GM12878 (cell line): ENCODE measurements around the gene NEK10. TPM values are rescaled to one million over a fixed set of nuclear protein-coding genes. Genes with fewer than 3 reads are reported as not detected.

Experiments used
- CHD4 ChIP-seq: fragments of 200-600 bp; sonication (generic); IDR thresholded peaks from 2 replicates; pipeline ENCODE4 v1.6.1; 2016; ENCODE audit warnings: mild to moderate bottlenecking
- FOS ChIP-seq: IDR thresholded peaks from 3 replicates; pipeline ENCODE4 v1.6.1; 2011; ENCODE audit warnings: borderline replicate concordance; ENCODE audit not compliant: insufficient read length; ENCODE audit errors: extremely low read depth
- HCFC1 ChIP-seq: fragments of 150-350 bp; IDR thresholded peaks from 2 replicates; pipeline ENCODE4 v1.6.1; 2014; ENCODE audit warnings: low read length
- KAT2A ChIP-seq: conservative IDR thresholded peaks from 2 replicates; pipeline ENCODE4 v1.6.1; 2011; ENCODE audit warnings: low read depth, low read length; ENCODE audit not compliant: control insufficient read depth
- LARP7 ChIP-seq: fragments of 450-650 bp; IDR thresholded peaks from 2 replicates; pipeline ENCODE4 v1.6.1; 2017; ENCODE audit warnings: mild to moderate bottlenecking
- NBN ChIP-seq: fragments of 450-650 bp; IDR thresholded peaks from 2 replicates; pipeline ENCODE4 v1.6.1; 2016
- NRF1 ChIP-seq: conservative IDR thresholded peaks from 2 replicates; pipeline ENCODE4 v1.6.1; 2011; ENCODE audit warnings: mild to moderate bottlenecking, low read depth, low read length, improper control_type of control experiment
- TBL1XR1 ChIP-seq: IDR thresholded peaks from 2 replicates; pipeline ENCODE4 v1.6.1; 2012; ENCODE audit warnings: low read depth, low read length, improper control_type of control experiment
- polyA plus RNA-seq, 11 experiments: library from polyadenylated mRNA; depleted of rRNA in 4 of 11; unstranded in 6 of 11; stranded (reverse) in 5 of 11; fragments of >200 nt; fragmentation: Nextera tagmentation in 4 of 11; fragmentation: Illumina TruSeq in 1 of 11; extraction: Ambion mirVana in 4 of 11; extraction: Trizol in 1 of 11; gene quantifications; 1 replicate in 1 of 11; 2 replicates in 10 of 11; pipeline versions ENCODE4 v1.2.1 to v1.2.3, GENCODE V29; 2011 to 2016; ENCODE audit warnings: inconsistent platforms in 2 of 11, missing spikeins in 2 of 11, low read depth in 1 of 11
- total RNA-seq, 4 experiments: library from RNA; depleted of rRNA in 3 of 4; stranded (reverse); fragments of >200 nt in 3 of 4; fragmentation: Illumina TruSeq in 1 of 4; extraction: Trizol in 1 of 4; gene quantifications; 2 replicates each; pipeline versions ENCODE4 v1.2.1 to v1.2.3, GENCODE V29; 2013 to 2021
- TF ChIP-seq, protein P1 (sequence below): IDR thresholded peaks from 2 replicates; pipeline ENCODE4 v1.6.1; 2011; ENCODE audit warnings: borderline replicate concordance, low read depth, mild to moderate bottlenecking, moderate library complexity, low read length; ENCODE audit not compliant: insufficient read depth, poor library complexity, severe bottlenecking
- TF ChIP-seq, protein P2 (sequence below): fragments of 450-650 bp; IDR thresholded peaks from 2 replicates; pipeline ENCODE4 v1.6.1; 2018; ENCODE audit warnings: borderline replicate concordance, mild to moderate bottlenecking; ENCODE audit not compliant: partially characterized antibody
- TF ChIP-seq, protein P3 (sequence below): fragments of 450-650 bp; IDR thresholded peaks from 2 replicates; pipeline ENCODE4 v1.6.1; 2017; ENCODE audit warnings: low read depth, mild to moderate bottlenecking, moderate library complexity
- TF ChIP-seq, protein P4 (sequence below): fragments of 450-650 bp; IDR thresholded peaks from 2 replicates; pipeline ENCODE4 v1.6.1; 2016; ENCODE audit warnings: mild to moderate bottlenecking
- TF ChIP-seq, protein P5 (sequence below): IDR thresholded peaks from 2 replicates; pipeline ENCODE4 v1.6.1; 2011; ENCODE audit warnings: mild to moderate bottlenecking, low read depth, low read length, moderate library complexity; ENCODE audit not compliant: insufficient replicate concordance

NEK10 gene
- total and polyA plus RNA-seq, 10 of the 15 experiments (the other 5 are each of a cell fraction or from before 2014, with no cell fraction given) = 0.06 to 0.40 (median 0.16) TPM; not detected in 2

DNA sequence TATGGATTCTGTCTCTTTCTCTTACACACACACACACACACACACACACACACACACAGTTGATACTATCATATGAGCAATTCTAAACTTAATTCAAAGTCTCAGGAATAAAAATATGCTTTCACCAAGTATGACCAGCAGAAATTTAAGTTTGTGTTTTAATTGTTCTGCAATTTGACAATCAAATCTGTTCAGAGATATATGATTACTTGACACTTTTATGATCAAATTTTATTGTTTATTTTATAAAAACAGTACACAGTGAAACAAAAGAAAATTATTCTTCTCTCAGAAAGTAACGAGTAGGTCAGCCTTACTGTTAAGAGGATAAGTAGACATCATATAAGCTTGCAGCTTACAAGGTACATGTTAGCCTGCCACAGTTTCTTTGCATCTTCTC is 114.3 kb downstream of the NEK10 start (continued):
- TF ChIP-seq, protein P1, sequence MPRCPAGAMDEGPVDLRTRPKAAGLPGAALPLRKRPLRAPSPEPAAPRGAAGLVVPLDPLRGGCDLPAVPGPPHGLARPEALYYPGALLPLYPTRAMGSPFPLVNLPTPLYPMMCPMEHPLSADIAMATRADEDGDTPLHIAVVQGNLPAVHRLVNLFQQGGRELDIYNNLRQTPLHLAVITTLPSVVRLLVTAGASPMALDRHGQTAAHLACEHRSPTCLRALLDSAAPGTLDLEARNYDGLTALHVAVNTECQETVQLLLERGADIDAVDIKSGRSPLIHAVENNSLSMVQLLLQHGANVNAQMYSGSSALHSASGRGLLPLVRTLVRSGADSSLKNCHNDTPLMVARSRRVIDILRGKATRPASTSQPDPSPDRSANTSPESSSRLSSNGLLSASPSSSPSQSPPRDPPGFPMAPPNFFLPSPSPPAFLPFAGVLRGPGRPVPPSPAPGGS = no peak
- TF ChIP-seq TBL1XR1 (no peak), NBN (no peak), NRF1 (no peak), KAT2A (no peak), FOS (no peak), HCFC1 (no peak), LARP7 (no peak), CHD4 (no peak)
- TF ChIP-seq, protein P2, sequence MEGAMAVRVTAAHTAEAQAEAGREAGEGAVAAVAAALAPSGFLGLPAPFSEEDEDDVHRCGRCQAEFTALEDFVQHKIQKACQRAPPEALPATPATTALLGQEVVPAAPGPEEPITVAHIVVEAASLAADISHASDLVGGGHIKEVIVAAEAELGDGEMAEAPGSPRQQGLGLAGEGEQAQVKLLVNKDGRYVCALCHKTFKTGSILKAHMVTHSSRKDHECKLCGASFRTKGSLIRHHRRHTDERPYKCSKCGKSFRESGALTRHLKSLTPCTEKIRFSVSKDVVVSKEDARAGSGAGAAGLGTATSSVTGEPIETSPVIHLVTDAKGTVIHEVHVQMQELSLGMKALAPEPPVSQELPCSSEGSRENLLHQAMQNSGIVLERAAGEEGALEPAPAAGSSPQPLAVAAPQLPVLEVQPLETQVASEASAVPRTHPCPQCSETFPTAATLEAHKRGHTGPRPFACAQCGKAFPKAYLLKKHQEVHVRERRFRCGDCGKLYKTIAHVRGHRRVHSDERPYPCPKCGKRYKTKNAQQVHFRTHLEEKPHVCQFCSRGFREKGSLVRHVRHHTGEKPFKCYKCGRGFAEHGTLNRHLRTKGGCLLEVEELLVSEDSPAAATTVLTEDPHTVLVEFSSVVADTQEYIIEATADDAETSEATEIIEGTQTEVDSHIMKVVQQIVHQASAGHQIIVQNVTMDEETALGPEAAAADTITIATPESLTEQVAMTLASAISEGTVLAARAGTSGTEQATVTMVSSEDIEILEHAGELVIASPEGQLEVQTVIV = no peak
- TF ChIP-seq, protein P3, sequence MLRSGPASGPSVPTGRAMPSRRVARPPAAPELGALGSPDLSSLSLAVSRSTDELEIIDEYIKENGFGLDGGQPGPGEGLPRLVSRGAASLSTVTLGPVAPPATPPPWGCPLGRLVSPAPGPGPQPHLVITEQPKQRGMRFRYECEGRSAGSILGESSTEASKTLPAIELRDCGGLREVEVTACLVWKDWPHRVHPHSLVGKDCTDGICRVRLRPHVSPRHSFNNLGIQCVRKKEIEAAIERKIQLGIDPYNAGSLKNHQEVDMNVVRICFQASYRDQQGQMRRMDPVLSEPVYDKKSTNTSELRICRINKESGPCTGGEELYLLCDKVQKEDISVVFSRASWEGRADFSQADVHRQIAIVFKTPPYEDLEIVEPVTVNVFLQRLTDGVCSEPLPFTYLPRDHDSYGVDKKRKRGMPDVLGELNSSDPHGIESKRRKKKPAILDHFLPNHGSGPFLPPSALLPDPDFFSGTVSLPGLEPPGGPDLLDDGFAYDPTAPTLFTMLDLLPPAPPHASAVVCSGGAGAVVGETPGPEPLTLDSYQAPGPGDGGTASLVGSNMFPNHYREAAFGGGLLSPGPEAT = no peak
- TF ChIP-seq, protein P4, sequence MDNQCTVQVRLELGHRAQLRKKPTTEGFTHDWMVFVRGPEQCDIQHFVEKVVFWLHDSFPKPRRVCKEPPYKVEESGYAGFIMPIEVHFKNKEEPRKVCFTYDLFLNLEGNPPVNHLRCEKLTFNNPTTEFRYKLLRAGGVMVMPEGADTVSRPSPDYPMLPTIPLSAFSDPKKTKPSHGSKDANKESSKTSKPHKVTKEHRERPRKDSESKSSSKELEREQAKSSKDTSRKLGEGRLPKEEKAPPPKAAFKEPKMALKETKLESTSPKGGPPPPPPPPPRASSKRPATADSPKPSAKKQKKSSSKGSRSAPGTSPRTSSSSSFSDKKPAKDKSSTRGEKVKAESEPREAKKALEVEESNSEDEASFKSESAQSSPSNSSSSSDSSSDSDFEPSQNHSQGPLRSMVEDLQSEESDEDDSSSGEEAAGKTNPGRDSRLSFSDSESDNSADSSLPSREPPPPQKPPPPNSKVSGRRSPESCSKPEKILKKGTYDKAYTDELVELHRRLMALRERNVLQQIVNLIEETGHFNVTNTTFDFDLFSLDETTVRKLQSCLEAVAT = no peak
- TF ChIP-seq, protein P5, sequence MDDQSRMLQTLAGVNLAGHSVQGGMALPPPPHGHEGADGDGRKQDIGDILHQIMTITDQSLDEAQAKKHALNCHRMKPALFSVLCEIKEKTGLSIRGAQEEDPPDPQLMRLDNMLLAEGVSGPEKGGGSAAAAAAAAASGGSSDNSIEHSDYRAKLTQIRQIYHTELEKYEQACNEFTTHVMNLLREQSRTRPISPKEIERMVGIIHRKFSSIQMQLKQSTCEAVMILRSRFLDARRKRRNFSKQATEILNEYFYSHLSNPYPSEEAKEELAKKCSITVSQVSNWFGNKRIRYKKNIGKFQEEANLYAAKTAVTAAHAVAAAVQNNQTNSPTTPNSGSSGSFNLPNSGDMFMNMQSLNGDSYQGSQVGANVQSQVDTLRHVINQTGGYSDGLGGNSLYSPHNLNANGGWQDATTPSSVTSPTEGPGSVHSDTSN = no peak
